Prostate gland (tissue), 2 donors: ENCODE results near the gene TMC1.

Source experiments
- POLR2AphosphoS5 ChIP-seq: sonication (generic); formaldehyde crosslinking; IDR thresholded peaks from one replicate; pipeline ENCODE4 v1.6.1; 2017; ENCODE audit warnings: antibody characterized with exemption
- TF ChIP-seq, protein P1 (sequence below), 4 experiments: fragments of 200-600 bp in 2 of 4; fragments of 450-650 bp in 2 of 4; sonication (generic) in 2 of 4; IDR thresholded peaks; 1 replicate in 3 of 4; 2 replicates in 1 of 4; pipeline ENCODE4 v1.5.1; 2016 to 2019; ENCODE audit warnings: antibody characterized with exemption in 4 of 4, mild to moderate bottlenecking in 2 of 4, moderate library complexity in 2 of 4

GRCh38 chr9:72480921-72481320, 40.5 kb upstream of the TMC1 start:
- TF ChIP-seq, protein P1, sequence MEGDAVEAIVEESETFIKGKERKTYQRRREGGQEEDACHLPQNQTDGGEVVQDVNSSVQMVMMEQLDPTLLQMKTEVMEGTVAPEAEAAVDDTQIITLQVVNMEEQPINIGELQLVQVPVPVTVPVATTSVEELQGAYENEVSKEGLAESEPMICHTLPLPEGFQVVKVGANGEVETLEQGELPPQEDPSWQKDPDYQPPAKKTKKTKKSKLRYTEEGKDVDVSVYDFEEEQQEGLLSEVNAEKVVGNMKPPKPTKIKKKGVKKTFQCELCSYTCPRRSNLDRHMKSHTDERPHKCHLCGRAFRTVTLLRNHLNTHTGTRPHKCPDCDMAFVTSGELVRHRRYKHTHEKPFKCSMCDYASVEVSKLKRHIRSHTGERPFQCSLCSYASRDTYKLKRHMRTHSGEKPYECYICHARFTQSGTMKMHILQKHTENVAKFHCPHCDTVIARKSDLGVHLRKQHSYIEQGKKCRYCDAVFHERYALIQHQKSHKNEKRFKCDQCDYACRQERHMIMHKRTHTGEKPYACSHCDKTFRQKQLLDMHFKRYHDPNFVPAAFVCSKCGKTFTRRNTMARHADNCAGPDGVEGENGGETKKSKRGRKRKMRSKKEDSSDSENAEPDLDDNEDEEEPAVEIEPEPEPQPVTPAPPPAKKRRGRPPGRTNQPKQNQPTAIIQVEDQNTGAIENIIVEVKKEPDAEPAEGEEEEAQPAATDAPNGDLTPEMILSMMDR (IDR thresholded peaks at IDR 0.05), result no peak
- no peak for TF ChIP-seq POLR2AphosphoS5
